ENCODE results near the gene KANK4. TPM values are rescaled to one million over a fixed set of nuclear protein-coding genes. Genes with fewer than 3 reads are reported as not detected.

KANK4 gene
- total RNA-seq, 1 experiment from 2014 or later, result 21.5 TPM

DNA sequence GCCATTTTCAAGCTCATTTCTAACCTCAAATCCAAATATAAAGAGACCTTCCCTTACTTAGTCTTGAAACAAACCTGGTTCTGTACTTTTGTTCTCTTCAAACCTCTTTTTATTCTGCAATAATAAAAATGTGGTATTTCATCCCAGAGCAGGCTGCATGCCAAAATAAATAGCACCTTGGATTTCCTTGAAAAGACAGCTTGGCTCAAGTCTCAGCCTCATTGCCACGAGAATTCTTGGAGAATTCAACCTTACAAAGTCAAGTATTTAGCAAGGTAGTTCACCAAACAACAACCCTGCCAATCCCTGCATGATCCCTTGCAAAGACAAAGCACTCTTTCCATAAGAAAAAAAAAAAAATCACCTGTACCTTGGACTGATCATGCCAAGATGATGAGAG lies 33.8 kb downstream of the KANK4 start:
- peak overlapping the region; percentile 68 for H3K4me3 Mint-ChIP-seq (ENCODE audit: unreplicated experiment)
- TSS peak; percentile 25 for BruUV-seq (replicated peaks)
- intact Hi-C loops (cut with micrococcal nuclease; ENCODE audit: unreplicated experiment), result no loop called here

GRCh38 chr1:62283986-62284385 lies 35.2 kb downstream of the KANK4 start:
- H3K9me3 ChIP-seq, result no peaks in the 10 kb centered on the region; the same call in 1 of the 2 replicates
- Mint-ChIP-seq H3K27me3 (ENCODE audit: insufficient read depth, unreplicated experiment) (no peaks in the 10 kb centered on the region), H3K36me3 (ENCODE audit: insufficient read depth, unreplicated experiment) (peaks cover 20% of the 10 kb centered on the region), H3K4me1 (ENCODE audit: low read depth, unreplicated experiment) (peaks cover 54% of the 10 kb centered on the region), H3K9me3 (ENCODE audit: unreplicated experiment) (no peaks in the 10 kb centered on the region), H3K27ac (ENCODE audit: unreplicated experiment) (no peak overlapping the region), H3K4me3 (ENCODE audit: unreplicated experiment) (no peak overlapping the region)
- no peak for DNase-seq
- ChIA-PET CTCF (interaction anchor here (0.6 kb wide), 1 partner anchor 363 kb away, joined by 11 read pairs; no protein-coding TSS in a partner anchor), POLR2A (no interaction called here)
- no peaks in the 10 kb centered on the region for H3K36me3 ChIP-seq (ENCODE audit: control insufficient read depth, insufficient read depth, low read length)
- no TSS peak for BruUV-seq (replicated peaks)
- H3K4me1 ChIP-seq, result peaks cover 56% of the 10 kb centered on the region
- intact Hi-C loops (cut with micrococcal nuclease; ENCODE audit: unreplicated experiment), result no loop called here
- no peak overlapping the region for H3K4me3 ChIP-seq (ENCODE audit: low read depth, low read length)
- TF ChIP-seq, protein P1, sequence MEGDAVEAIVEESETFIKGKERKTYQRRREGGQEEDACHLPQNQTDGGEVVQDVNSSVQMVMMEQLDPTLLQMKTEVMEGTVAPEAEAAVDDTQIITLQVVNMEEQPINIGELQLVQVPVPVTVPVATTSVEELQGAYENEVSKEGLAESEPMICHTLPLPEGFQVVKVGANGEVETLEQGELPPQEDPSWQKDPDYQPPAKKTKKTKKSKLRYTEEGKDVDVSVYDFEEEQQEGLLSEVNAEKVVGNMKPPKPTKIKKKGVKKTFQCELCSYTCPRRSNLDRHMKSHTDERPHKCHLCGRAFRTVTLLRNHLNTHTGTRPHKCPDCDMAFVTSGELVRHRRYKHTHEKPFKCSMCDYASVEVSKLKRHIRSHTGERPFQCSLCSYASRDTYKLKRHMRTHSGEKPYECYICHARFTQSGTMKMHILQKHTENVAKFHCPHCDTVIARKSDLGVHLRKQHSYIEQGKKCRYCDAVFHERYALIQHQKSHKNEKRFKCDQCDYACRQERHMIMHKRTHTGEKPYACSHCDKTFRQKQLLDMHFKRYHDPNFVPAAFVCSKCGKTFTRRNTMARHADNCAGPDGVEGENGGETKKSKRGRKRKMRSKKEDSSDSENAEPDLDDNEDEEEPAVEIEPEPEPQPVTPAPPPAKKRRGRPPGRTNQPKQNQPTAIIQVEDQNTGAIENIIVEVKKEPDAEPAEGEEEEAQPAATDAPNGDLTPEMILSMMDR (IDR thresholded peaks at IDR 0.05; ENCODE audit: insufficient read depth in 1 of 2, low read depth in 1 of 2, low read length in 1 of 2, severe bottlenecking in 1 of 2, unreplicated experiment in 1 of 2), result no peak
- no peaks in the 10 kb centered on the region for H3K27me3 ChIP-seq (replicated peaks; ENCODE audit: control insufficient read depth, insufficient read depth, low read length)

More for the DNA sequence above, 33.8 kb downstream of the KANK4 start:
- H3K4me3 ChIP-seq (ENCODE audit: low read depth, low read length), result no peak overlapping the region
- no peaks in the 10 kb centered on the region; the same call in 1 of the 2 replicates for H3K9me3 ChIP-seq
- H3K36me3 ChIP-seq (ENCODE audit: control insufficient read depth, insufficient read depth, low read length), result no peaks in the 10 kb centered on the region
- Mint-ChIP-seq H3K27ac (ENCODE audit: unreplicated experiment) (peak overlapping the region; percentile 80), H3K4me1 (ENCODE audit: low read depth, unreplicated experiment) (peaks cover 54% of the 10 kb centered on the region), H3K9me3 (ENCODE audit: unreplicated experiment) (no peaks in the 10 kb centered on the region), H3K36me3 (ENCODE audit: insufficient read depth, unreplicated experiment) (peaks cover 6% of the 10 kb centered on the region), H3K27me3 (ENCODE audit: insufficient read depth, unreplicated experiment) (no peaks in the 10 kb centered on the region)
- TF ChIP-seq, protein P1 (IDR thresholded peaks at IDR 0.05; ENCODE audit: insufficient read depth in 1 of 2, low read depth in 1 of 2, low read length in 1 of 2, severe bottlenecking in 1 of 2, unreplicated experiment in 1 of 2), result no peak
- CTCF ChIA-PET, result interaction anchor here (0.6 kb wide), 1 partner anchor 200 kb away, joined by 6 read pairs; no protein-coding TSS in a partner anchor
- H3K4me1 ChIP-seq, result peaks cover 54% of the 10 kb centered on the region
- no peak for DNase-seq
- no peaks in the 10 kb centered on the region for H3K27me3 ChIP-seq (replicated peaks; ENCODE audit: control insufficient read depth, insufficient read depth, low read length)
- POLR2A ChIA-PET, result interaction anchor here (0.8 kb wide), 1 partner anchor 101 kb away, joined by 5 read pairs; no protein-coding TSS in a partner anchor

DNA sequence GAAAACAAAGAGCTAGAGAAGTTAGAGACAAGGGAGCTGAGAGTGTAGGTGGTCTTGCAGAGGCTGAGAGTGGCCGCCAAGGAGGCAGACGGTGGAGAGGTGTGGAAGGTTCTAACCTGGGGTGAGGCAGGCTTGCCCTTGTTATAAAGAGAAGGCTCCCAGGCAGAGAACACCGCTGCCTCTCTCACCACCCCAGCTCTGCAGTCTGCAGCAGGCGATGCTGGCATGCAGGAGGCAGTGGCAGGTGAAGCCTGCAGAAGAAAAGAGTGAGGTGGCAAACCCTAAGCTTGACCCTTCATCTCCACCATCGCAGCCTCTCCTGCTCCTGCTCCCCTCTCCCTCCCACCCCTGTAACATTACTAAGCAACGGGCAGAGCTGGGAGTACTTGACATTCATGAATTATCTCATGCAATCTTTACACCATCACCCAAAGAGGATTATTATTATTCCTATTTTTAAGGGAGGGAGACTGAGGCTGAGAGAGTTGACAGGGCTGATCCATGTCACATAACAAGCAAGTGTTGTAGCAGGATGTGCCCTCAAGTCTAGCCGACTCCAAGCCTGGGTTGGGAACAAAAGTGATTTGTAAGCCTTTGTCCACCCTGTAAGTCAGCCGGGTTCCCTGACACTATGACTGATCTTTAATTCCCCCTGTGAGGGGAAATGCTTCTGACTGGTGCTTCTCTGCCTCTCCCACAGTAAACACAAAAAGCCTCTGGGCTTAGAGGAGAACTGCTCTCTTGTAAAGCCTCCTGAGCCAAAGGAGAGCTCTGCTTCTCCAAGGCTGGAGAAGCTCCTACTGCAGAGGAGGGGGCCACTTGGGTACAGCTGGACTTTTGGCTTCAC lies 36.1 kb downstream of the KANK4 start:
- TF ChIP-seq, protein P1 (IDR thresholded peaks at IDR 0.05; ENCODE audit: insufficient read depth in 1 of 2, low read depth in 1 of 2, low read length in 1 of 2, severe bottlenecking in 1 of 2, unreplicated experiment in 1 of 2), result no peak
- Mint-ChIP-seq H3K4me1 (ENCODE audit: low read depth, unreplicated experiment) (peaks cover 53% of the 10 kb centered on the region), H3K36me3 (ENCODE audit: insufficient read depth, unreplicated experiment) (peaks cover 24% of the 10 kb centered on the region), H3K4me3 (ENCODE audit: unreplicated experiment) (no peak overlapping the region), H3K27me3 (ENCODE audit: insufficient read depth, unreplicated experiment) (no peaks in the 10 kb centered on the region), H3K27ac (ENCODE audit: unreplicated experiment) (no peak overlapping the region), H3K9me3 (ENCODE audit: unreplicated experiment) (no peaks in the 10 kb centered on the region)
- no peak for DNase-seq
- intact Hi-C loops (cut with micrococcal nuclease; ENCODE audit: unreplicated experiment), result no loop called here
- BruUV-seq (replicated peaks), result no TSS peak
- Histone ChIP-seq H3K36me3 (ENCODE audit: control insufficient read depth, insufficient read depth, low read length) (no peaks in the 10 kb centered on the region), H3K4me3 (ENCODE audit: low read depth, low read length) (no peak overlapping the region), H3K4me1 (peaks cover 52% of the 10 kb centered on the region), H3K9me3 (no peaks in the 10 kb centered on the region; the same call in 1 of the 2 replicates), H3K27me3 (replicated peaks; ENCODE audit: control insufficient read depth, insufficient read depth, low read length) (no peaks in the 10 kb centered on the region)
- POLR2A ChIA-PET, result no interaction called here
- CTCF ChIA-PET, result no interaction called here
